ENCODE data around the gene TMEM132C.

TMEM132C gene

GRCh38 chr12:128567730-128568129, 300.8 kb downstream of the TMEM132C start:
- H3K27ac ChIP-seq (ENCODE audit: extremely low read depth, low read depth, low read length): no peak overlapping the region
- ChIA-PET CTCF (interaction anchor here (0.7 kb wide), 1 partner anchor 399 kb away, joined by 4 read pairs; no protein-coding TSS in a partner anchor), POLR2A (no interaction called here)
- no peaks in the 10 kb centered on the region for H3K36me3 ChIP-seq (ENCODE audit: control insufficient read depth in 2 of 2, insufficient read depth in 1 of 2, low read length in 2 of 2)
- TF ChIP-seq ZNF692 (tag by site-specific recombination; IDR thresholded peaks at IDR 0.05) (no peak), TCF7L2 (IDR thresholded peaks at IDR 0.05; ENCODE audit: borderline replicate concordance, low read depth, low read length) (no peak), GLI4 (tag by site-specific recombination; IDR thresholded peaks at IDR 0.05) (no peak), MEIS1 (CRISPR knock-in tag; IDR thresholded peaks at IDR 0.05; ENCODE audit: borderline replicate concordance) (no peak), ZBTB17 (tag by site-specific recombination; IDR thresholded peaks at IDR 0.05) (no peak), ZBTB10 (tag by site-specific recombination; IDR thresholded peaks at IDR 0.05) (no peak), ZSCAN16 (tag by site-specific recombination; IDR thresholded peaks at IDR 0.05) (no peak), ZNF132 (tag by site-specific recombination; IDR thresholded peaks at IDR 0.05; ENCODE audit: borderline replicate concordance) (no peak), SP3 (tag by site-specific recombination; IDR thresholded peaks at IDR 0.05) (no peak), ZNF302 (tag by site-specific recombination; IDR thresholded peaks at IDR 0.05; ENCODE audit: low read depth) (no peak), GLIS1 (tag by site-specific recombination; IDR thresholded peaks at IDR 0.05) (no peak), ZNF624 (tag by site-specific recombination; IDR thresholded peaks at IDR 0.05) (no peak), ZNF654 (tag by site-specific recombination; IDR thresholded peaks at IDR 0.05; ENCODE audit: low read depth) (no peak), ZNF148 (tag by site-specific recombination; IDR thresholded peaks at IDR 0.05; ENCODE audit: borderline replicate concordance) (no peak), ZNF10 (tag by site-specific recombination; IDR thresholded peaks at IDR 0.05) (no peak), PRDM2 (tag by site-specific recombination; IDR thresholded peaks at IDR 0.05; ENCODE audit: borderline replicate concordance) (no peak), MZF1 (tag by site-specific recombination; IDR thresholded peaks at IDR 0.05; ENCODE audit: borderline replicate concordance) (no peak), ZNF292 (tag by site-specific recombination; IDR thresholded peaks at IDR 0.05; ENCODE audit: borderline replicate concordance, low read depth) (no peak), INSM2 (tag by site-specific recombination; IDR thresholded peaks at IDR 0.05) (no peak), BCL6B (tag by site-specific recombination; IDR thresholded peaks at IDR 0.05) (no peak)
- no peaks in the 10 kb centered on the region for H3K9me3 ChIP-seq (ENCODE audit: control insufficient read depth, insufficient read depth, low read depth, low read length)
- no peak overlapping the region for H3K4me3 ChIP-seq (ENCODE audit: low read depth, low read length)
- no peaks in the 10 kb centered on the region for H3K4me1 ChIP-seq (ENCODE audit: control insufficient read depth, insufficient read depth, low read length)

All from HEK293 (cell line).